ENCODE data around the gene CUBN.
A peak's percentile ranks its signal among the peaks of the same experiment; 100 is the strongest.

Gene CUBN

GRCh38 chr10:17066807-17067206, 62.8 kb downstream of the CUBN start:
- H3K4me3 ChIP-seq (ENCODE audit: low read length): no peak overlapping the region
- DNase-seq (ENCODE audit: low read depth): no peak
- TF ChIP-seq CTCF (conservative IDR thresholded peaks at IDR 0.05; ENCODE audit: low read depth, low read length): no peak

- H3K4me3 ChIP-seq (ENCODE audit: low read length): no peak overlapping the region
- no peak for TF ChIP-seq CTCF (conservative IDR thresholded peaks at IDR 0.05; ENCODE audit: low read depth, low read length)
- DNase-seq (ENCODE audit: low read depth): no peak
These were observed 63.6 kb downstream of the CUBN start for GRCh38 chr10:17066000-17066399.

- TF ChIP-seq CTCF (conservative IDR thresholded peaks at IDR 0.05; ENCODE audit: low read depth, low read length): no peak
- DNase-seq (ENCODE audit: low read depth): no peak
- H3K4me3 ChIP-seq (ENCODE audit: low read length): no peak overlapping the region
These were observed 64.3 kb downstream of the CUBN start for GRCh38 chr10:17065273-17065672.

- no peak for DNase-seq (ENCODE audit: low read depth)
- no peak for TF ChIP-seq CTCF (conservative IDR thresholded peaks at IDR 0.05; ENCODE audit: low read depth, low read length)
- H3K4me3 ChIP-seq (ENCODE audit: low read length): no peak overlapping the region
These were observed 65.2 kb downstream of the CUBN start for GRCh38 chr10:17064435-17064834.

- TF ChIP-seq CTCF (conservative IDR thresholded peaks at IDR 0.05; ENCODE audit: low read depth, low read length): no peak
- H3K4me3 ChIP-seq (ENCODE audit: low read length): no peak overlapping the region
- peak; percentile 70 for DNase-seq (ENCODE audit: low read depth)
These were observed 66.6 kb downstream of the CUBN start for GRCh38 chr10:17062955-17063484.

GRCh38 chr10:17062493-17062892, 67.1 kb downstream of the CUBN start:
- DNase-seq (ENCODE audit: low read depth): peak; percentile 53
- no peak overlapping the region for H3K4me3 ChIP-seq (ENCODE audit: low read length)

More at GRCh38 chr10:17062493-17062892, 67.1 kb downstream of the CUBN start:
- no peak for TF ChIP-seq CTCF (conservative IDR thresholded peaks at IDR 0.05; ENCODE audit: low read depth, low read length)

Data from retinal pigment epithelial cell (primary cell).